Gastroesophageal sphincter (tissue), 4 donors: ENCODE data around the gene ZNF157. TPM values are rescaled to one million over a fixed set of nuclear protein-coding genes. Genes with fewer than 3 reads are reported as not detected.

Source experiments
- ATAC-seq: fragments of 150-250 bp; one replicate; pipeline ENCODE4 v1.9.1; 2016; ENCODE audit warnings: mild to moderate bottlenecking, moderate library complexity
- H3K27ac ChIP-seq, 4 donors: fragments of 200-600 bp; sonication (generic) in 3 of 4; 1 replicate in 3 of 4; 2 replicates in 1 of 4; pipeline ENCODE4 v1.5.1; 2016 to 2019
- H3K27me3 ChIP-seq: fragments of 200-600 bp; sonication (generic); one replicate; pipeline ENCODE4 v1.5.1; 2019
- H3K36me3 ChIP-seq, 2 donors: fragments of 200-600 bp; sonication (generic); one replicate each; pipeline ENCODE4 v1.5.1; 2019; ENCODE audit warnings: control low read depth in 1 of 2
- H3K4me1 ChIP-seq, 3 donors: fragments of 200-600 bp; sonication (generic); 1 replicate in 2 of 3; 2 replicates in 1 of 3; pipeline ENCODE4 v1.5.1; 2016 to 2019; ENCODE audit warnings: control low read depth in 2 of 3
- H3K4me3 ChIP-seq, 2 donors: fragments of 200-600 bp; sonication (generic); one replicate each; pipeline ENCODE4 v1.5.1; 2019; ENCODE audit warnings: mild to moderate bottlenecking in 1 of 2, moderate library complexity in 1 of 2
- H3K9me3 ChIP-seq, 3 donors: fragments of 200-600 bp; sonication (generic); one replicate each; pipeline ENCODE4 v1.5.1; 2017 to 2019; ENCODE audit warnings: control low read depth in 2 of 3
- CTCF ChIP-seq, 4 experiments: fragments of 200-600 bp in 2 of 4; fragments of 450-650 bp in 2 of 4; sonication (generic) in 1 of 4; IDR thresholded peaks; one replicate each; pipeline ENCODE4 v1.5.1; 2017 to 2019; ENCODE audit warnings: antibody characterized with exemption in 4 of 4, mild to moderate bottlenecking in 2 of 4, moderate library complexity in 2 of 4
- EP300 ChIP-seq: sonication (generic); formaldehyde crosslinking; IDR thresholded peaks from one replicate; pipeline ENCODE4 v1.6.1; 2017; ENCODE audit warnings: antibody characterized with exemption, mild to moderate bottlenecking
- POLR2A ChIP-seq, 2 donors: fragments of 450-650 bp; IDR thresholded peaks; one replicate each; pipeline ENCODE4 v1.6.1; 2017; ENCODE audit warnings: antibody characterized with exemption in 2 of 2, mild to moderate bottlenecking in 2 of 2, moderate library complexity in 1 of 2
- POLR2AphosphoS5 ChIP-seq: sonication (generic); formaldehyde crosslinking; IDR thresholded peaks from one replicate; pipeline ENCODE4 v1.6.1; 2017; ENCODE audit warnings: antibody characterized with exemption
- WGBS, 2 donors: methylation state at CpG; one replicate each; pipeline ENCODE4 v1.1.5; 2018; ENCODE audit warnings: low coverage in 1 of 2; 5-methylcytosine and 5-hydroxymethylcytosine counted together
- total RNA-seq, 4 donors: library from RNA; depleted of rRNA; stranded (reverse); fragments of >200 nt; gene quantifications; one replicate each; pipeline ENCODE4 v1.1.0, GENCODE V29; 2016

Gene ZNF157
- total RNA-seq, 4 donors from 2014 or later: 0.31 TPM; not detected in 3

GRCh38 chrX:47420265-47420664 is 49.9 kb downstream of the ZNF157 start:
- TF ChIP-seq CTCF (IDR thresholded peaks at IDR 0.05): no peak
- TF ChIP-seq EP300: no peak
- TF ChIP-seq POLR2AphosphoS5: no peak
- no peak for TF ChIP-seq POLR2A (IDR thresholded peaks at IDR 0.05)
- WGBS, 2 donors: 89% methylated on average over 4 of the region's 4 CpGs; no CpG with 5 or more reads in 1 of the 2 donors
- Histone ChIP-seq H3K4me3 (no peak overlapping the region), H3K4me1 (no peaks in the 10 kb centered on the region), H3K27me3 (no peaks in the 10 kb centered on the region), H3K9me3 (no peaks in the 10 kb centered on the region), H3K36me3 (no peaks in the 10 kb centered on the region), H3K27ac (no peak overlapping the region)
- ATAC-seq: no peak

GRCh38 chrX:47420962-47421361 is 50.6 kb downstream of the ZNF157 start:
- H3K4me3 ChIP-seq: no peak overlapping the region
- H3K4me1 ChIP-seq: no peaks in the 10 kb centered on the region
- no peaks in the 10 kb centered on the region for H3K9me3 ChIP-seq
- no peaks in the 10 kb centered on the region for H3K36me3 ChIP-seq
- WGBS, 2 donors: no CpG with 5 or more reads among the region's 5 CpGs
- no peak for TF ChIP-seq EP300
- TF ChIP-seq CTCF (IDR thresholded peaks at IDR 0.05): no peak
- TF ChIP-seq POLR2AphosphoS5: no peak
- no peak for TF ChIP-seq POLR2A (IDR thresholded peaks at IDR 0.05)
- H3K27ac ChIP-seq: no peak overlapping the region
- no peak for ATAC-seq
- no peaks in the 10 kb centered on the region for H3K27me3 ChIP-seq

- Histone ChIP-seq H3K9me3 (no peaks in the 10 kb centered on the region), H3K27ac (no peak overlapping the region), H3K27me3 (no peaks in the 10 kb centered on the region), H3K36me3 (no peaks in the 10 kb centered on the region), H3K4me3 (no peak overlapping the region), H3K4me1 (no peaks in the 10 kb centered on the region)
- TF ChIP-seq POLR2A (IDR thresholded peaks at IDR 0.05) (no peak), EP300 (no peak), CTCF (IDR thresholded peaks at IDR 0.05) (no peak), POLR2AphosphoS5 (no peak)
- no peak for ATAC-seq
- 79 to 86% methylated on average over 2 of the region's 2 CpGs for WGBS, 2 donors
These were observed 52.1 kb downstream of the ZNF157 start for GRCh38 chrX:47422444-47422843.

GRCh38 chrX:47430925-47431324 is 60.5 kb downstream of the ZNF157 start:
- Histone ChIP-seq H3K27ac (no peak overlapping the region), H3K4me3 (no peak overlapping the region), H3K4me1 (no peaks in the 10 kb centered on the region), H3K9me3 (no peaks in the 10 kb centered on the region), H3K36me3 (no peaks in the 10 kb centered on the region), H3K27me3 (no peaks in the 10 kb centered on the region)
- ATAC-seq: no peak
- TF ChIP-seq POLR2AphosphoS5 (no peak), CTCF (IDR thresholded peaks at IDR 0.05) (no peak), EP300 (no peak), POLR2A (IDR thresholded peaks at IDR 0.05) (no peak)
- 82 to 96% methylated on average over 2 to 4 of the region's 5 CpGs for WGBS, 2 donors

- TF ChIP-seq POLR2A (IDR thresholded peaks at IDR 0.05) (no peak), CTCF (IDR thresholded peaks at IDR 0.05) (no peak), EP300 (no peak), POLR2AphosphoS5 (no peak)
- peaks cover 0 to 18% (median 0%) of the 10 kb centered on the region in 3 donors for H3K9me3 ChIP-seq
- no peaks in the 10 kb centered on the region for H3K4me1 ChIP-seq
- no peaks in the 10 kb centered on the region for H3K27me3 ChIP-seq
- H3K4me3 ChIP-seq: no peak overlapping the region
- WGBS, 2 donors: 90 to 91% methylated on average over 2 of the region's 2 CpGs
- peaks cover 0 to 42% of the 10 kb centered on the region in 2 donors for H3K36me3 ChIP-seq
- no peak overlapping the region for H3K27ac ChIP-seq
- ATAC-seq: no peak
These were observed 76.1 kb downstream of the ZNF157 start for GRCh38 chrX:47446431-47446830.
